ENCODE measurements around the gene ZNF428. TPM values are rescaled to one million over a fixed set of nuclear protein-coding genes. Genes with fewer than 3 reads are reported as not detected.
"Not testable (repeated sequence)": the region's sequence is repeated elsewhere in the genome, so short reads cannot be mapped to it uniquely, and the experiment has no call there.

ZNF428 gene
- polyA plus RNA-seq, 3 donors, result 82.2 to 90.6 (median 86.1) TPM

- no peak for DNase-seq (ENCODE audit: low read depth in 3 of 3, low spot score in 2 of 3)
These were observed 21.0 kb upstream of the ZNF428 start for GRCh38 chr19:43640424-43640757.

- DNase-seq (ENCODE audit: low read depth in 3 of 3, low spot score in 2 of 3), result no peak
These were observed 20.3 kb upstream of the ZNF428 start, which contains the start of gene CADM4 for GRCh38 chr19:43639519-43640423. CADM4 (minus strand) TSS chr19:43639850; CDS start chr19:43639790, 60 bp downstream.

GRCh38 chr19:43638995-43639518 is 19.6 kb upstream of the ZNF428 start:
- DNase-seq (ENCODE audit: low read depth in 3 of 3, low spot score in 2 of 3), result no peak

GRCh38 chr19:43638214-43638994 is 19.0 kb upstream of the ZNF428 start:
- DNase-seq (ENCODE audit: low read depth in 3 of 3, low spot score in 2 of 3), result no peak

- DNase-seq (ENCODE audit: low read depth in 3 of 3, low spot score in 2 of 3), result no peak
These were observed 16.8 kb upstream of the ZNF428 start for GRCh38 chr19:43636121-43636683.

GRCh38 chr19:43635561-43635940 is 16.1 kb upstream of the ZNF428 start:
- DNase-seq (ENCODE audit: low read depth in 3 of 3, low spot score in 2 of 3), result not testable (repeated sequence)

- DNase-seq (ENCODE audit: low read depth in 3 of 3, low spot score in 2 of 3), result no peak
These were observed 15.6 kb upstream of the ZNF428 start for GRCh38 chr19:43634872-43635560.

GRCh38 chr19:43634506-43634871 is 15.1 kb upstream of the ZNF428 start:
- no peak for DNase-seq (ENCODE audit: low read depth in 3 of 3, low spot score in 2 of 3)

- DNase-seq (ENCODE audit: low read depth in 3 of 3, low spot score in 2 of 3), result no peak
These were observed 14.6 kb upstream of the ZNF428 start for GRCh38 chr19:43634068-43634467.

- DNase-seq (ENCODE audit: low read depth in 3 of 3, low spot score in 2 of 3), result no peak
These were observed 14.1 kb upstream of the ZNF428 start for GRCh38 chr19:43633520-43633919.

GRCh38 chr19:43631491-43631890 is 12.1 kb upstream of the ZNF428 start:
- DNase-seq (ENCODE audit: low read depth in 3 of 3, low spot score in 2 of 3), result no peak

GRCh38 chr19:43628646-43629326 is 9.4 kb upstream of the ZNF428 start:
- no peak for DNase-seq (ENCODE audit: low read depth in 3 of 3, low spot score in 2 of 3)

- no peak for DNase-seq (ENCODE audit: low read depth in 3 of 3, low spot score in 2 of 3)
These were observed 7.4 kb upstream of the ZNF428 start for GRCh38 chr19:43626838-43627237.

GRCh38 chr19:43625918-43626579 is 6.6 kb upstream of the ZNF428 start:
- DNase-seq (ENCODE audit: low read depth in 3 of 3, low spot score in 2 of 3), result no peak

GRCh38 chr19:43624933-43625332 is 5.5 kb upstream of the ZNF428 start:
- no peak for DNase-seq (ENCODE audit: low read depth in 3 of 3, low spot score in 2 of 3)

- DNase-seq (ENCODE audit: low read depth in 3 of 3, low spot score in 2 of 3), result no peak
These were observed 4.7 kb upstream of the ZNF428 start for GRCh38 chr19:43623889-43624670.

- no peak for DNase-seq (ENCODE audit: low read depth in 3 of 3, low spot score in 2 of 3)
These were observed 3.5 kb upstream of the ZNF428 start for GRCh38 chr19:43622956-43623355.

- DNase-seq (ENCODE audit: low read depth in 3 of 3, low spot score in 2 of 3), result no peak
These were observed 2.6 kb upstream of the ZNF428 start for GRCh38 chr19:43622070-43622469.

Measured in right renal cortex interstitium (tissue), 3 donors.